Measurements from ENCODE around the gene CYSRT1.

Gene CYSRT1

DNA sequence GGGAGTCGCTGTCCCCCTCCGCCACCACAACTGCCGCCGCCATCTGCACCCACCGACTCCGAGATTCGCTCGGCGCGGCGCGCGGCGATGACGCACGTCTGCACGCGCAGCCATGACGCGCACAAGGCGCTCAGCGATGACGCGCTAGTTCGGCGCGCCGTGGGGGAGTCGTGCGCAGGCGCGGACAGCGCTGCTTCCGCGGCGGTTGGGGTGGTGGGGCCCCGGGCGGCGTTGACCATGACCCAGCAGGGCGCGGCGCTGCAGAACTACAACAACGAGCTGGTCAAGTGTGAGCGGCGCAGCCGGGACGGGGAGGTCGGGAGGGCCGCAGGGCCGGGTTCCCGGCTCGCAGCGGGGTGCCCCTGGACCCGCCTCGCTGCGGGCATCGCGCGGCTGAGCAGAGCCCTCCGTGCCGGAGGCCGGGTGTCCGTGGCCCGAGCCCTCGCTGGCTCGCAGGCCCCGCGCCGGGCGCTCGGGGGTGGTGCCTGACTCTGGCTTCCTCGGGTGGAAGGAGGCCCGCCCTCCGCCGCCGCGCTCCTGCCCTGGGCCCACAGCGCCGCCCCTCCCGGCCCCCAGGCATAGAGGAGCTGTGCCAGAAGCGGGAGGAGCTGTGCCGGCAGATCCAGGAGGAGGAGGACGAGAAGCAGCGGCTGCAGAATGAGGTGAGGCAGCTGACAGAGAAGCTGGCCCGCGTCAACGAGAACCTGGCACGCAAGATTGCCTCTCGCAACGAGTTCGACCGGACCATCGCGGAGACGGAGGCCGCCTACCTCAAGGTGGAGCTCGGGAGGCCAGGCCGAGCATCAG, 36.3 kb upstream of the CYSRT1 start, which contains the start of the genes ANAPC2 and SSNA1 (continued):
- TF ChIP-seq, protein P1, sequence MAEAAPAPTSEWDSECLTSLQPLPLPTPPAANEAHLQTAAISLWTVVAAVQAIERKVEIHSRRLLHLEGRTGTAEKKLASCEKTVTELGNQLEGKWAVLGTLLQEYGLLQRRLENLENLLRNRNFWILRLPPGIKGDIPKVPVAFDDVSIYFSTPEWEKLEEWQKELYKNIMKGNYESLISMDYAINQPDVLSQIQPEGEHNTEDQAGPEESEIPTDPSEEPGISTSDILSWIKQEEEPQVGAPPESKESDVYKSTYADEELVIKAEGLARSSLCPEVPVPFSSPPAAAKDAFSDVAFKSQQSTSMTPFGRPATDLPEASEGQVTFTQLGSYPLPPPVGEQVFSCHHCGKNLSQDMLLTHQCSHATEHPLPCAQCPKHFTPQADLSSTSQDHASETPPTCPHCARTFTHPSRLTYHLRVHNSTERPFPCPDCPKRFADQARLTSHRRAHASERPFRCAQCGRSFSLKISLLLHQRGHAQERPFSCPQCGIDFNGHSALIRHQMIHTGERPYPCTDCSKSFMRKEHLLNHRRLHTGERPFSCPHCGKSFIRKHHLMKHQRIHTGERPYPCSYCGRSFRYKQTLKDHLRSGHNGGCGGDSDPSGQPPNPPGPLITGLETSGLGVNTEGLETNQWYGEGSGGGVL (tag by site-specific recombination; IDR thresholded peaks at IDR 0.05): no peak
- TF ChIP-seq ZNF785 (tag by site-specific recombination; IDR thresholded peaks at IDR 0.05): no peak
- TF ChIP-seq ZNF544 (tag by site-specific recombination; IDR thresholded peaks at IDR 0.05): no peak
- peak; percentile 83; the same call in 1 of the 2 replicates for TF ChIP-seq KLF10 (tag by site-specific recombination; IDR thresholded peaks at IDR 0.05)
- TF ChIP-seq ZNF274 (IDR thresholded peaks at IDR 0.05; ENCODE audit: low read length): no peak
- no peak for TF ChIP-seq ZNF274 (tag by site-specific recombination; IDR thresholded peaks at IDR 0.05; ENCODE audit: borderline replicate concordance)
- peak; percentile 91 for TF ChIP-seq ZXDB (tag by site-specific recombination; IDR thresholded peaks at IDR 0.05)
- TF ChIP-seq, protein P2, sequence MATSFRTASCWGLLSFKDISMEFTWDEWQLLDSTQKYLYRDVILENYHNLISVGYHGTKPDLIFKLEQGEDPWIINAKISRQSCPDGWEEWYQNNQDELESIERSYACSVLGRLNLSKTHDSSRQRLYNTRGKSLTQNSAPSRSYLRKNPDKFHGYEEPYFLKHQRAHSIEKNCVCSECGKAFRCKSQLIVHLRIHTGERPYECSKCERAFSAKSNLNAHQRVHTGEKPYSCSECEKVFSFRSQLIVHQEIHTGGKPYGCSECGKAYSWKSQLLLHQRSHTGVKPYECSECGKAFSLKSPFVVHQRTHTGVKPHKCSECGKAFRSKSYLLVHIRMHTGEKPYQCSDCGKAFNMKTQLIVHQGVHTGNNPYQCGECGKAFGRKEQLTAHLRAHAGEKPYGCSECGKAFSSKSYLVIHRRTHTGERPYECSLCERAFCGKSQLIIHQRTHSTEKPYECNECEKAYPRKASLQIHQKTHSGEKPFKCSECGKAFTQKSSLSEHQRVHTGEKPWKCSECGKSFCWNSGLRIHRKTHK (tag by site-specific recombination; IDR thresholded peaks at IDR 0.05): no peak
- no peak for TF ChIP-seq SETDB1 (IDR thresholded peaks at IDR 0.05; ENCODE audit: insufficient read length, low read length)
- TF ChIP-seq ZNF76 (tag by site-specific recombination; IDR thresholded peaks at IDR 0.05; ENCODE audit: borderline replicate concordance, low read depth): peak; percentile 85
- TF ChIP-seq HOXA7 (CRISPR knock-in tag; IDR thresholded peaks at IDR 0.05; ENCODE audit: borderline replicate concordance): no peak
- no peak for TF ChIP-seq PRDM1 (tag by site-specific recombination; IDR thresholded peaks at IDR 0.05)
- 0 out of 2 replicates have a peak, but pooled peaks have one; percentile 31 for TF ChIP-seq EGR2 (tag by site-specific recombination; IDR thresholded peaks at IDR 0.05; ENCODE audit: low read depth)
- TF ChIP-seq, protein P3, sequence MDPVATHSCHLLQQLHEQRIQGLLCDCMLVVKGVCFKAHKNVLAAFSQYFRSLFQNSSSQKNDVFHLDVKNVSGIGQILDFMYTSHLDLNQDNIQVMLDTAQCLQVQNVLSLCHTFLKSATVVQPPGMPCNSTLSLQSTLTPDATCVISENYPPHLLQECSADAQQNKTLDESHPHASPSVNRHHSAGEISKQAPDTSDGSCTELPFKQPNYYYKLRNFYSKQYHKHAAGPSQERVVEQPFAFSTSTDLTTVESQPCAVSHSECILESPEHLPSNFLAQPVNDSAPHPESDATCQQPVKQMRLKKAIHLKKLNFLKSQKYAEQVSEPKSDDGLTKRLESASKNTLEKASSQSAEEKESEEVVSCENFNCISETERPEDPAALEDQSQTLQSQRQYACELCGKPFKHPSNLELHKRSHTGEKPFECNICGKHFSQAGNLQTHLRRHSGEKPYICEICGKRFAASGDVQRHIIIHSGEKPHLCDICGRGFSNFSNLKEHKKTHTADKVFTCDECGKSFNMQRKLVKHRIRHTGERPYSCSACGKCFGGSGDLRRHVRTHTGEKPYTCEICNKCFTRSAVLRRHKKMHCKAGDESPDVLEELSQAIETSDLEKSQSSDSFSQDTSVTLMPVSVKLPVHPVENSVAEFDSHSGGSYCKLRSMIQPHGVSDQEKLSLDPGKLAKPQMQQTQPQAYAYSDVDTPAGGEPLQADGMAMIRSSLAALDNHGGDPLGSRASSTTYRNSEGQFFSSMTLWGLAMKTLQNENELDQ (tag by site-specific recombination; IDR thresholded peaks at IDR 0.05; ENCODE audit: low read depth): no peak
- TF ChIP-seq, protein P4, sequence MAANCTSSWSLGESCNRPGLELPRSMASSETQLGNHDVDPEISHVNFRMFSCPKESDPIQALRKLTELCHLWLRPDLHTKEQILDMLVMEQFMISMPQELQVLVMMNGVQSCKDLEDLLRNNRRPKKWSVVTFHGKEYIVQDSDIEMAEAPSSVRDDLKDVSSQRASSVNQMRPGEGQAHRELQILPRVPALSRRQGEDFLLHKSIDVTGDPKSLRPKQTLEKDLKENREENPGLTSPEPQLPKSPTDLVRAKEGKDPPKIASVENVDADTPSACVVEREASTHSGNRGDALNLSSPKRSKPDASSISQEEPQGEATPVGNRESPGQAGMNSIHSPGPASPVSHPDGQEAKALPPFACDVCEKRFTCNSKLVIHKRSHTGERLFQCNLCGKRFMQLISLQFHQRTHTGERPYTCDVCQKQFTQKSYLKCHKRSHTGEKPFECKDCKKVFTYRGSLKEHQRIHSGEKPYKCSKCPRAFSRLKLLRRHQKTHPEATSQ (tag by site-specific recombination; IDR thresholded peaks at IDR 0.05): no peak; the same call in 1 of the 2 replicates
- no peak for TF ChIP-seq ZNF514 (tag by site-specific recombination; IDR thresholded peaks at IDR 0.05)
- TF ChIP-seq, protein P5, sequence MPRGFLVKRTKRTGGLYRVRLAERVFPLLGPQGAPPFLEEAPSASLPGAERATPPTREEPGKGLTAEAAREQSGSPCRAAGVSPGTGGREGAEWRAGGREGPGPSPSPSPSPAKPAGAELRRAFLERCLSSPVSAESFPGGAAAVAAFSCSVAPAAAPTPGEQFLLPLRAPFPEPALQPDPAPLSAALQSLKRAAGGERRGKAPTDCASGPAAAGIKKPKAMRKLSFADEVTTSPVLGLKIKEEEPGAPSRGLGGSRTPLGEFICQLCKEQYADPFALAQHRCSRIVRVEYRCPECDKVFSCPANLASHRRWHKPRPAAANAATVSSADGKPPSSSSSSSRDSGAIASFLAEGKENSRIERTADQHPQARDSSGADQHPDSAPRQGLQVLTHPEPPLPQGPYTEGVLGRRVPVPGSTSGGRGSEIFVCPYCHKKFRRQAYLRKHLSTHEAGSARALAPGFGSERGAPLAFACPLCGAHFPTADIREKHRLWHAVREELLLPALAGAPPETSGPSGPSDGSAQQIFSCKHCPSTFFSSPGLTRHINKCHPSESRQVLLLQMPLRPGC (tag by site-specific recombination; IDR thresholded peaks at IDR 0.05): peak; percentile 92
- TF ChIP-seq FEZF1 (tag by site-specific recombination; IDR thresholded peaks at IDR 0.05): 0 out of 2 replicates have a peak, but pooled peaks have one; percentile 14
- peak; percentile 91 for TF ChIP-seq ZBTB8A (tag by site-specific recombination; IDR thresholded peaks at IDR 0.05)
- TF ChIP-seq, protein P6, sequence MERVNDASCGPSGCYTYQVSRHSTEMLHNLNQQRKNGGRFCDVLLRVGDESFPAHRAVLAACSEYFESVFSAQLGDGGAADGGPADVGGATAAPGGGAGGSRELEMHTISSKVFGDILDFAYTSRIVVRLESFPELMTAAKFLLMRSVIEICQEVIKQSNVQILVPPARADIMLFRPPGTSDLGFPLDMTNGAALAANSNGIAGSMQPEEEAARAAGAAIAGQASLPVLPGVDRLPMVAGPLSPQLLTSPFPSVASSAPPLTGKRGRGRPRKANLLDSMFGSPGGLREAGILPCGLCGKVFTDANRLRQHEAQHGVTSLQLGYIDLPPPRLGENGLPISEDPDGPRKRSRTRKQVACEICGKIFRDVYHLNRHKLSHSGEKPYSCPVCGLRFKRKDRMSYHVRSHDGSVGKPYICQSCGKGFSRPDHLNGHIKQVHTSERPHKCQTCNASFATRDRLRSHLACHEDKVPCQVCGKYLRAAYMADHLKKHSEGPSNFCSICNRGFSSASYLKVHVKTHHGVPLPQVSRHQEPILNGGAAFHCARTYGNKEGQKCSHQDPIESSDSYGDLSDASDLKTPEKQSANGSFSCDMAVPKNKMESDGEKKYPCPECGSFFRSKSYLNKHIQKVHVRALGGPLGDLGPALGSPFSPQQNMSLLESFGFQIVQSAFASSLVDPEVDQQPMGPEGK (tag by site-specific recombination; IDR thresholded peaks at IDR 0.05): peak; percentile 87
- peak; percentile 95 for TF ChIP-seq ZBTB21 (tag by site-specific recombination; IDR thresholded peaks at IDR 0.05)
- no peak for TF ChIP-seq ZNF626 (tag by site-specific recombination; IDR thresholded peaks at IDR 0.05)
- no peak for TF ChIP-seq ZNF112 (tag by site-specific recombination; IDR thresholded peaks at IDR 0.05)
- no peak for TF ChIP-seq ZNF624 (tag by site-specific recombination; IDR thresholded peaks at IDR 0.05)
- peak; percentile 88 for TF ChIP-seq ZNF335 (tag by site-specific recombination; conservative IDR thresholded peaks at IDR 0.05)
- TF ChIP-seq, protein P7, sequence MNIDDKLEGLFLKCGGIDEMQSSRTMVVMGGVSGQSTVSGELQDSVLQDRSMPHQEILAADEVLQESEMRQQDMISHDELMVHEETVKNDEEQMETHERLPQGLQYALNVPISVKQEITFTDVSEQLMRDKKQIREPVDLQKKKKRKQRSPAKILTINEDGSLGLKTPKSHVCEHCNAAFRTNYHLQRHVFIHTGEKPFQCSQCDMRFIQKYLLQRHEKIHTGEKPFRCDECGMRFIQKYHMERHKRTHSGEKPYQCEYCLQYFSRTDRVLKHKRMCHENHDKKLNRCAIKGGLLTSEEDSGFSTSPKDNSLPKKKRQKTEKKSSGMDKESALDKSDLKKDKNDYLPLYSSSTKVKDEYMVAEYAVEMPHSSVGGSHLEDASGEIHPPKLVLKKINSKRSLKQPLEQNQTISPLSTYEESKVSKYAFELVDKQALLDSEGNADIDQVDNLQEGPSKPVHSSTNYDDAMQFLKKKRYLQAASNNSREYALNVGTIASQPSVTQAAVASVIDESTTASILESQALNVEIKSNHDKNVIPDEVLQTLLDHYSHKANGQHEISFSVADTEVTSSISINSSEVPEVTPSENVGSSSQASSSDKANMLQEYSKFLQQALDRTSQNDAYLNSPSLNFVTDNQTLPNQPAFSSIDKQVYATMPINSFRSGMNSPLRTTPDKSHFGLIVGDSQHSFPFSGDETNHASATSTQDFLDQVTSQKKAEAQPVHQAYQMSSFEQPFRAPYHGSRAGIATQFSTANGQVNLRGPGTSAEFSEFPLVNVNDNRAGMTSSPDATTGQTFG (tag by site-specific recombination; IDR thresholded peaks at IDR 0.05; ENCODE audit: borderline replicate concordance): no peak; the same call in 1 of the 2 replicates
